Fibroblast of lung (primary cell): ENCODE data around the gene DNAJB6.

Experiments used
- CTCF ChIP-seq, 2 donors: IDR thresholded peaks in 1 of 2; conservative IDR thresholded peaks in 1 of 2; 1 replicate in 1 of 2; 2 replicates in 1 of 2; pipeline ENCODE4 v1.5.1; 2011 to 2012; ENCODE audit warnings: low read length in 2 of 2, control low read depth in 1 of 2, inconsistent platforms in 1 of 2, low read depth in 1 of 2, mild to moderate bottlenecking in 1 of 2
- EZH2 ChIP-seq: IDR thresholded peaks from 2 replicates; pipeline ENCODE4 v1.5.1; 2012; ENCODE audit warnings: low read length, control low read depth, mild to moderate bottlenecking; ENCODE audit errors: missing control alignments

GRCh38 chr7:157373493-157373892, 36.7 kb downstream of the DNAJB6 start:
- TF ChIP-seq EZH2 (no peak), CTCF (conservative IDR thresholded peaks at IDR 0.05 in 1 of 2, IDR thresholded peaks at IDR 0.05 in 1 of 2; ENCODE audit: low read depth in 1 of 2, low read length in 2 of 2) (no peak)
